ENCODE measurements around the gene ADAM19.

- TF ChIP-seq SMC3 (IDR thresholded peaks at IDR 0.05; ENCODE audit: low read depth, low read length) (no peak), EZH2phosphoT487 (IDR thresholded peaks at IDR 0.05; ENCODE audit: borderline replicate concordance, low read depth) (no peak), TAF1 (IDR thresholded peaks at IDR 0.05; ENCODE audit: borderline replicate concordance, low read depth, low read length) (no peak), REST (IDR thresholded peaks at IDR 0.05; ENCODE audit: low read depth, low read length) (no peak), CTCF (IDR thresholded peaks at IDR 0.05) (no peak), USF2 (IDR thresholded peaks at IDR 0.05; ENCODE audit: borderline replicate concordance, low read depth, low read length) (no peak), EP300 (IDR thresholded peaks at IDR 0.05; ENCODE audit: borderline replicate concordance in 1 of 2, low read depth in 1 of 2, low read length in 1 of 2) (no peak)
- TF ChIP-seq, protein P1, sequence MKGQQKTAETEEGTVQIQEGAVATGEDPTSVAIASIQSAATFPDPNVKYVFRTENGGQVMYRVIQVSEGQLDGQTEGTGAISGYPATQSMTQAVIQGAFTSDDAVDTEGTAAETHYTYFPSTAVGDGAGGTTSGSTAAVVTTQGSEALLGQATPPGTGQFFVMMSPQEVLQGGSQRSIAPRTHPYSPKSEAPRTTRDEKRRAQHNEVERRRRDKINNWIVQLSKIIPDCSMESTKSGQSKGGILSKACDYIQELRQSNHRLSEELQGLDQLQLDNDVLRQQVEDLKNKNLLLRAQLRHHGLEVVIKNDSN (IDR thresholded peaks at IDR 0.05; ENCODE audit: borderline replicate concordance, low read depth), result no peak
These were observed 66.5 kb downstream of the ADAM19 start for GRCh38 chr5:157509093-157509492.

Data from SK-N-SH (cell line).